Measurements from ENCODE around the gene OMA1. TPM values are rescaled to one million over a fixed set of nuclear protein-coding genes. Genes with fewer than 3 reads are reported as not detected.

OMA1 gene
- polyA plus RNA-seq, 1 experiment, result 17.3 TPM

DNA sequence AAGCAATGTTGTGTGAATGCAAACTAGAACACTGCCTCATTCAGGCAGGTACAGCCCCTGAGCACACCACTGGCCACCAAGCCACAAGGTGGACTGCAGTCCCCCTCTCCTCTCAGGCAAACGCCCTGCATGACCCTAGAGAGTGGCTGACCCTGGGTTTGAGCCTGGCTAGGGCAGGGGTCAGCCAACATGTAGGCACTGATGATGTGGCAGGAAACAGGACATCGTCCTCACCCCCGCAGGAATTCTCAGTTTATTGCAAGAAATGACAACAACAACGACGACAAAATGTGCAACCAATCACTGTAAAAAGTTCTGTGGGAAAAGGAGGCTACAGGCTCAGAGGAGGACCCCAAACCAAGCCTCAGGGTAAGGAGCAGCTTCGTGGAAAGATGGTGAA lies 81.3 kb downstream of the OMA1 start:
- Histone ChIP-seq H3K27me3 (ENCODE audit: control insufficient read depth, insufficient read depth, low read length) (peaks cover 3% of the 10 kb centered on the region), H3K9me3 (ENCODE audit: control insufficient read depth, insufficient read depth, low read length) (no peaks in the 10 kb centered on the region), H3K4me3 (ENCODE audit: low read depth, low read length) (no peak overlapping the region), H3K27ac (ENCODE audit: low read depth, low read length) (no peak overlapping the region)
- CTCF ChIA-PET, result no interaction called here
- POLR2A ChIA-PET, result no interaction called here
- no peak for DNase-seq (ENCODE audit: low read depth, low spot score)
- TF ChIP-seq, protein P1, sequence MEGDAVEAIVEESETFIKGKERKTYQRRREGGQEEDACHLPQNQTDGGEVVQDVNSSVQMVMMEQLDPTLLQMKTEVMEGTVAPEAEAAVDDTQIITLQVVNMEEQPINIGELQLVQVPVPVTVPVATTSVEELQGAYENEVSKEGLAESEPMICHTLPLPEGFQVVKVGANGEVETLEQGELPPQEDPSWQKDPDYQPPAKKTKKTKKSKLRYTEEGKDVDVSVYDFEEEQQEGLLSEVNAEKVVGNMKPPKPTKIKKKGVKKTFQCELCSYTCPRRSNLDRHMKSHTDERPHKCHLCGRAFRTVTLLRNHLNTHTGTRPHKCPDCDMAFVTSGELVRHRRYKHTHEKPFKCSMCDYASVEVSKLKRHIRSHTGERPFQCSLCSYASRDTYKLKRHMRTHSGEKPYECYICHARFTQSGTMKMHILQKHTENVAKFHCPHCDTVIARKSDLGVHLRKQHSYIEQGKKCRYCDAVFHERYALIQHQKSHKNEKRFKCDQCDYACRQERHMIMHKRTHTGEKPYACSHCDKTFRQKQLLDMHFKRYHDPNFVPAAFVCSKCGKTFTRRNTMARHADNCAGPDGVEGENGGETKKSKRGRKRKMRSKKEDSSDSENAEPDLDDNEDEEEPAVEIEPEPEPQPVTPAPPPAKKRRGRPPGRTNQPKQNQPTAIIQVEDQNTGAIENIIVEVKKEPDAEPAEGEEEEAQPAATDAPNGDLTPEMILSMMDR (IDR thresholded peaks at IDR 0.05; ENCODE audit: low read depth, low read length), result no peak

DNA sequence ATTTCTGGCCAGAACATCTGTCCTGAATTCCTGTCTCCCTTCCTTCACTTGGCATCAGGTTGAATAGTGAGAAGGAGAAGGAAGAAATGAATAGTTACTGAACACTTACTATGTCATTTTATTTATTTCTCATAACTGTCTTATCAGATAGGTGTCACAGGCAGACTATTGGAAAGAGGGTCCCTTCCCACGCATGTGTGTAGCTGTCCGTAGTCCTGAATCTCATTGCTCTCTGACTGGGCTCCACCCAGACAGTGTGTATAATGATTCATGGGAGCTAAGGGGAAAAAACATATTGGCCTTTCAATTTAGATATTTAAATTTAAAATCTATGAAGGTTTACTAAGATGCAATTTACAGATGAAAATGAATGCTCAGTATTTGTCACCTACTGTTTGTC lies 86.1 kb downstream of the OMA1 start:
- no peaks in the 10 kb centered on the region for H3K9me3 ChIP-seq (ENCODE audit: control insufficient read depth, insufficient read depth, low read length)
- no peak overlapping the region for H3K4me3 ChIP-seq (ENCODE audit: low read depth, low read length)
- TF ChIP-seq, protein P1 (IDR thresholded peaks at IDR 0.05; ENCODE audit: low read depth, low read length), result no peak
- no peak overlapping the region for H3K27ac ChIP-seq (ENCODE audit: low read depth, low read length)
- POLR2A ChIA-PET, result no interaction called here
- DNase-seq (ENCODE audit: low read depth, low spot score), result no peak
- CTCF ChIA-PET, result no interaction called here
- H3K27me3 ChIP-seq (ENCODE audit: control insufficient read depth, insufficient read depth, low read length), result peaks cover 3% of the 10 kb centered on the region

DNA sequence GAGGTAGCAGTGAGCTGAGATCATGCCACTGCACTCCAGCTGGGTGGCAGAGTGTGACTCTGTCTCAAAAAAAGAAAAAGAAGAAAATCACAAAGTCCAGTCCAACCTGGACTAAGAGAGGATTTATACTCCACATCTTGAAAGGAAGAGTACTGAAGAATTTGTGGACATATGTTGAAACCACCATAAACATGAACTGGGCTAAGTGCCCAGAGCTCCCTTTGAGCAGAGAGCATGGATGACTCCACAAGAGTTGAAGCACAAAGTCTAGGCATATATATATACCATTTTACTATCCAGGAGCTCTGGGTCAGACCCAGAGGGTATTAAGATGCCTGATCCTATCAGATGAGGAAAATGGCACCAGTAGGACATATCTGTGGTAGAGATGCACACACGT lies 86.6 kb downstream of the OMA1 start:
- no peak overlapping the region for H3K27ac ChIP-seq (ENCODE audit: low read depth, low read length)
- no peak overlapping the region for H3K4me3 ChIP-seq (ENCODE audit: low read depth, low read length)
- DNase-seq (ENCODE audit: low read depth, low spot score), result no peak
- H3K9me3 ChIP-seq (ENCODE audit: control insufficient read depth, insufficient read depth, low read length), result no peaks in the 10 kb centered on the region
- CTCF ChIA-PET, result no interaction called here
- peaks cover 3% of the 10 kb centered on the region for H3K27me3 ChIP-seq (ENCODE audit: control insufficient read depth, insufficient read depth, low read length)
- POLR2A ChIA-PET, result no interaction called here
- TF ChIP-seq, protein P1 (IDR thresholded peaks at IDR 0.05; ENCODE audit: low read depth, low read length), result no peak

DNA sequence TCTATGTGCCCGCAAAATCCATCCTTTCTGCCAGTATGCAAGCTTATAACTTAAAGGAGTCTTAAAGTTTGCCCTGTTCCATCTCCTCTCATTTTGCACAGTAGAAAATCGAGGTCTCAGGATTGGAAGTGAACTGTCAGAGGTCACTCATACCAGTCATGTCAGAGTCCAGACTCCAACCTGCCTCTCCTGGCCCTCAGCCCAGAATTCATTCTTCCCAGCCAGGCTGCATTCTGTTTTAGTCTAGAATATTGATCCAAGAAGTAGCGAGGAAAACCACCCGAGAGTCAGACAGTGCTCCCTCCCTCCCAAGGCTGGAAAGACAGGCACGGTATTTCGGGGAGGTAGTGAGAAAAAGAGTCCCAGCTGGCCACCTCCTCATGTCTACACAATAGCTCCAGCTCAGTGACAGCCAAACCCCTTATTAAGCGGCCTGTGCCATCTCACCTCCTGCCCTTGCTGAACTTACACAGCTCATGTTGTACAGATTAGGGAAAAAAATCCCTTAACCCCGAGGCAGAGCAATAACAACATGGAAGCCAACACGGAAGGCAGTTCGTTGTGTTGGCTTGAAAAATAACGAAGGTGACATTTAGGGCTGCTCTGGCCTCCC lies 89.4 kb downstream of the OMA1 start:
- H3K27ac ChIP-seq (ENCODE audit: low read depth, low read length), result no peak overlapping the region
- H3K9me3 ChIP-seq (ENCODE audit: control insufficient read depth, insufficient read depth, low read length), result no peaks in the 10 kb centered on the region
- no peak overlapping the region for H3K4me3 ChIP-seq (ENCODE audit: low read depth, low read length)
- H3K27me3 ChIP-seq (ENCODE audit: control insufficient read depth, insufficient read depth, low read length), result no peaks in the 10 kb centered on the region
- ChIA-PET CTCF (no interaction called here), POLR2A (no interaction called here)
- TF ChIP-seq, protein P1 (IDR thresholded peaks at IDR 0.05; ENCODE audit: low read depth, low read length), result no peak
- DNase-seq (ENCODE audit: low read depth, low spot score), result no peak

DNA sequence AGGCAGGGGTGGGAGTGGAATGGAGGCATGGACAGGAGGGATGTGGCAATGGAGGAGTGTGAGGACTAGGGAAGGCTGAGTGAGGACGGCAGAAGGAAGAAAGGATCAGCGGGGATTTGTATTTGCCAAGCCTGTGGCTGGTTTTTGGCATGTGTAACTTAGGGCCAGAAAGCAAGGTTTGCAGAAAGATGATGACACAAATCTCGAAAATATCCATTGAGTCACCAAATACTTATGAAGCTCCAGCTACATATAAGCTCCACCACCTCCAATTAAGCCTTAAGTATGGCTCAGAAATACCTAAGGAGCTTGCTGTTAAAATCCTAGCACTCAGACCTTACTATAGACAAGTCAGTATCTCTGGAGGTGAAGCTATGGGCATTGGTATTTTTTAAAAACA lies 90.1 kb downstream of the OMA1 start:
- H3K9me3 ChIP-seq (ENCODE audit: control insufficient read depth, insufficient read depth, low read length), result no peaks in the 10 kb centered on the region
- POLR2A ChIA-PET, result no interaction called here
- H3K27ac ChIP-seq (ENCODE audit: low read depth, low read length), result no peak overlapping the region
- CTCF ChIA-PET, result no interaction called here
- no peaks in the 10 kb centered on the region for H3K27me3 ChIP-seq (ENCODE audit: control insufficient read depth, insufficient read depth, low read length)
- TF ChIP-seq, protein P1 (IDR thresholded peaks at IDR 0.05; ENCODE audit: low read depth, low read length), result no peak
- no peak overlapping the region for H3K4me3 ChIP-seq (ENCODE audit: low read depth, low read length)
- DNase-seq (ENCODE audit: low read depth, low spot score), result no peak
